Measurements from ENCODE around the gene AGT. TPM values are rescaled to one million over a fixed set of nuclear protein-coding genes. Genes with fewer than 3 reads are reported as not detected.

The AGT gene
- total RNA-seq (not detected), polyA plus RNA-seq (not detected)

- H3K4me1 ChIP-seq (ENCODE audit: insufficient read depth, low read length): no peaks in the 10 kb centered on the region
- H3K27me3 ChIP-seq (ENCODE audit: insufficient read depth, low read length, poor library complexity, severe bottlenecking): no peaks in the 10 kb centered on the region
- no peak within 1 kb of the TSS for H3K4me3 ChIP-seq (ENCODE audit: low read length)
- POLR2A ChIA-PET: no interaction called here
- Mint-ChIP-seq H3K4me1 (no peaks in the 10 kb centered on the region), H3K9me3 (peaks cover 0 to 4% (median 0%) of the 10 kb centered on the region in 5 donors), H3K4me3 (no peak within 1 kb of the TSS), H3K27ac (peak within 1 kb of the TSS in 1 of 8 donors; percentile 41), H3K27me3 (peaks cover 4 to 27% of the 10 kb centered on the region in 2 donors), H3K36me3 (no peaks in the 10 kb centered on the region)
- no peak for DNase-seq
- no peak within 1 kb of the TSS for H3K27ac ChIP-seq (ENCODE audit: low read depth, low read length)
- no peaks in the 10 kb centered on the region for H3K9me3 ChIP-seq (ENCODE audit: low read length)
- CTCF ChIA-PET: no interaction called here
- H3K36me3 ChIP-seq (ENCODE audit: insufficient read depth, low read length): no peaks in the 10 kb centered on the region
Observed at GRCh38 chr1:230713915-230714764, at the start of gene AGT. Gene AGT, minus strand, starts transcription at chr1:230714122. Its CDS starts 3,299 bp downstream, at chr1:230710823.

- H3K27me3 Mint-ChIP-seq: peaks cover 4 to 33% of the 10 kb centered on the region in 2 donors
- no peak for DNase-seq
Observed at GRCh38 chr1:230761443-230762167, 47.7 kb upstream of the AGT start.

GRCh38 chr1:230760360-230760827 is 46.5 kb upstream of the AGT start:
- H3K4me3 Mint-ChIP-seq: no peak overlapping the region
- no peaks in the 10 kb centered on the region for H3K4me1 ChIP-seq (ENCODE audit: insufficient read depth, low read length)
- no peaks in the 10 kb centered on the region for H3K36me3 Mint-ChIP-seq
- peaks cover 7% of the 10 kb centered on the region for H3K27me3 ChIP-seq (ENCODE audit: insufficient read depth, low read length, poor library complexity, severe bottlenecking)
- no peaks in the 10 kb centered on the region for H3K36me3 ChIP-seq (ENCODE audit: insufficient read depth, low read length)
- no peak for DNase-seq
- CTCF ChIA-PET: no interaction called here
- no peaks in the 10 kb centered on the region for H3K9me3 ChIP-seq (ENCODE audit: low read length)
- peaks cover 4 to 44% of the 10 kb centered on the region in 2 donors for H3K27me3 Mint-ChIP-seq
- POLR2A ChIA-PET: no interaction called here
- H3K4me1 Mint-ChIP-seq: no peaks in the 10 kb centered on the region
- no peaks in the 10 kb centered on the region for H3K9me3 Mint-ChIP-seq
- H3K27ac ChIP-seq (ENCODE audit: low read depth, low read length): no peak overlapping the region
- H3K27ac Mint-ChIP-seq: no peak overlapping the region
- H3K4me3 ChIP-seq (ENCODE audit: low read length): no peak overlapping the region

More at GRCh38 chr1:230761443-230762167, 47.7 kb upstream of the AGT start:
- ChIA-PET POLR2A (no interaction called here), CTCF (no interaction called here)
- no peaks in the 10 kb centered on the region for H3K4me1 Mint-ChIP-seq
- no peak overlapping the region for H3K4me3 Mint-ChIP-seq
- no peaks in the 10 kb centered on the region for H3K9me3 Mint-ChIP-seq
- H3K36me3 Mint-ChIP-seq: no peaks in the 10 kb centered on the region
- no peaks in the 10 kb centered on the region for H3K36me3 ChIP-seq (ENCODE audit: insufficient read depth, low read length)
- H3K4me3 ChIP-seq (ENCODE audit: low read length): no peak overlapping the region
- H3K9me3 ChIP-seq (ENCODE audit: low read length): no peaks in the 10 kb centered on the region
- no peaks in the 10 kb centered on the region for H3K4me1 ChIP-seq (ENCODE audit: insufficient read depth, low read length)
- peaks cover 7% of the 10 kb centered on the region for H3K27me3 ChIP-seq (ENCODE audit: insufficient read depth, low read length, poor library complexity, severe bottlenecking)
- no peak overlapping the region for H3K27ac ChIP-seq (ENCODE audit: low read depth, low read length)
- no peak overlapping the region for H3K27ac Mint-ChIP-seq

- CTCF ChIA-PET: no interaction called here
- no peaks in the 10 kb centered on the region for H3K4me1 ChIP-seq (ENCODE audit: insufficient read depth, low read length)
- Mint-ChIP-seq H3K4me3 (no peak overlapping the region), H3K36me3 (no peaks in the 10 kb centered on the region), H3K27me3 (peaks cover 4 to 50% of the 10 kb centered on the region in 2 donors), H3K9me3 (no peaks in the 10 kb centered on the region), H3K4me1 (no peaks in the 10 kb centered on the region), H3K27ac (no peak overlapping the region)
- no peak overlapping the region for H3K27ac ChIP-seq (ENCODE audit: low read depth, low read length)
- no peaks in the 10 kb centered on the region for H3K36me3 ChIP-seq (ENCODE audit: insufficient read depth, low read length)
- DNase-seq: no peak
- no peak overlapping the region for H3K4me3 ChIP-seq (ENCODE audit: low read length)
- H3K9me3 ChIP-seq (ENCODE audit: low read length): no peaks in the 10 kb centered on the region
- H3K27me3 ChIP-seq (ENCODE audit: insufficient read depth, low read length, poor library complexity, severe bottlenecking): peaks cover 7% of the 10 kb centered on the region
- POLR2A ChIA-PET: no interaction called here
Observed at GRCh38 chr1:230759369-230760065, 45.6 kb upstream of the AGT start.

GRCh38 chr1:230758709-230759368 is 44.9 kb upstream of the AGT start:
- no peak overlapping the region for H3K4me3 ChIP-seq (ENCODE audit: low read length)
- no peaks in the 10 kb centered on the region for H3K9me3 ChIP-seq (ENCODE audit: low read length)
- ChIA-PET POLR2A (no interaction called here), CTCF (no interaction called here)
- DNase-seq: no peak
- no peaks in the 10 kb centered on the region for H3K9me3 Mint-ChIP-seq
- no peak overlapping the region for H3K27ac Mint-ChIP-seq
- H3K36me3 ChIP-seq (ENCODE audit: insufficient read depth, low read length): no peaks in the 10 kb centered on the region
- no peak overlapping the region for H3K27ac ChIP-seq (ENCODE audit: low read depth, low read length)
- no peaks in the 10 kb centered on the region for H3K4me1 ChIP-seq (ENCODE audit: insufficient read depth, low read length)
- no peak overlapping the region for H3K4me3 Mint-ChIP-seq
- H3K27me3 Mint-ChIP-seq: peaks cover 4 to 50% of the 10 kb centered on the region in 2 donors
- H3K4me1 Mint-ChIP-seq: peaks cover 0 to 5% (median 3%) of the 10 kb centered on the region in 3 donors
- peaks cover 7% of the 10 kb centered on the region for H3K27me3 ChIP-seq (ENCODE audit: insufficient read depth, low read length, poor library complexity, severe bottlenecking)
- H3K36me3 Mint-ChIP-seq: no peaks in the 10 kb centered on the region

GRCh38 chr1:230757856-230758708 is 44.2 kb upstream of the AGT start:
- H3K4me1 Mint-ChIP-seq: peaks cover 0 to 7% (median 5%) of the 10 kb centered on the region in 3 donors
- DNase-seq: no peak
- Histone ChIP-seq H3K4me3 (ENCODE audit: low read length) (no peak overlapping the region), H3K27me3 (ENCODE audit: insufficient read depth, low read length, poor library complexity, severe bottlenecking) (peaks cover 7% of the 10 kb centered on the region), H3K27ac (ENCODE audit: low read depth, low read length) (no peak overlapping the region), H3K9me3 (ENCODE audit: low read length) (no peaks in the 10 kb centered on the region), H3K4me1 (ENCODE audit: insufficient read depth, low read length) (no peaks in the 10 kb centered on the region), H3K36me3 (ENCODE audit: insufficient read depth, low read length) (no peaks in the 10 kb centered on the region)
- no peak overlapping the region for H3K4me3 Mint-ChIP-seq
- H3K27me3 Mint-ChIP-seq: peaks cover 4 to 46% of the 10 kb centered on the region in 2 donors
- POLR2A ChIA-PET: no interaction called here
- H3K36me3 Mint-ChIP-seq: no peaks in the 10 kb centered on the region
- H3K27ac Mint-ChIP-seq: no peak overlapping the region
- no peaks in the 10 kb centered on the region for H3K9me3 Mint-ChIP-seq
- CTCF ChIA-PET: no interaction called here

GRCh38 chr1:230754796-230755195 is 40.9 kb upstream of the AGT start:
- Mint-ChIP-seq H3K4me3 (no peak overlapping the region), H3K27ac (peak overlapping the region in 1 of 8 donors; percentile 52), H3K4me1 (peaks cover 0 to 7% (median 5%) of the 10 kb centered on the region in 3 donors), H3K36me3 (no peaks in the 10 kb centered on the region), H3K9me3 (no peaks in the 10 kb centered on the region), H3K27me3 (peaks cover 6 to 37% of the 10 kb centered on the region in 2 donors)
- POLR2A ChIA-PET: no interaction called here
- no peaks in the 10 kb centered on the region for H3K9me3 ChIP-seq (ENCODE audit: low read length)
- no peak overlapping the region for H3K27ac ChIP-seq (ENCODE audit: low read depth, low read length)
- H3K4me1 ChIP-seq (ENCODE audit: insufficient read depth, low read length): no peaks in the 10 kb centered on the region
- H3K36me3 ChIP-seq (ENCODE audit: insufficient read depth, low read length): no peaks in the 10 kb centered on the region
- CTCF ChIA-PET: no interaction called here
- no peaks in the 10 kb centered on the region for H3K27me3 ChIP-seq (ENCODE audit: insufficient read depth, low read length, poor library complexity, severe bottlenecking)
- DNase-seq: no peak
- no peak overlapping the region for H3K4me3 ChIP-seq (ENCODE audit: low read length)

Measured in CD8-positive, alpha-beta memory T cell (primary cell).